OCI-LY1 (cell line): ENCODE results near the gene C2CD3.

Experiments
- H2AFZ ChIP-seq: fragments of 200-600 bp; sonication (generic), shearing (Covaris generic); 2 replicates; pipeline ENCODE4 v1.6.0; 2014; ENCODE audit warnings: antibody characterized with exemption, mild to moderate bottlenecking, low read length
- H3F3A ChIP-seq: fragments of 200-600 bp; sonication (generic), shearing (Covaris generic); 2 replicates; pipeline ENCODE4 v1.6.0; 2014; ENCODE audit warnings: mild to moderate bottlenecking, antibody characterized with exemption, low read length, moderate library complexity; ENCODE audit not compliant: insufficient read depth
- H3K27ac ChIP-seq: fragments of 200-600 bp; sonication (generic); 2 replicates; pipeline ENCODE4 v1.5.1; 2014; ENCODE audit warnings: low read length, mixed run types, mild to moderate bottlenecking, low read depth; ENCODE audit not compliant: poor library complexity, severe bottlenecking
- H3K27me3 ChIP-seq: fragments of 200-600 bp; sonication (generic); 2 replicates; pipeline ENCODE4 v1.6.0; 2014; ENCODE audit warnings: antibody characterized with exemption, mild to moderate bottlenecking, low read length, moderate library complexity; ENCODE audit not compliant: insufficient read depth
- H3K36me3 ChIP-seq: fragments of 200-600 bp; sonication (generic); 2 replicates; pipeline ENCODE4 v1.6.1; 2014; ENCODE audit warnings: mild to moderate bottlenecking, antibody characterized with exemption, low read length, moderate library complexity, mixed read lengths; ENCODE audit not compliant: insufficient read depth
- H3K4me1 ChIP-seq: fragments of 200-600 bp; sonication (generic); 2 replicates; pipeline ENCODE4 v1.5.1; 2014; ENCODE audit warnings: mild to moderate bottlenecking, low read length, moderate library complexity; ENCODE audit not compliant: insufficient read depth, severe bottlenecking
- H3K4me2 ChIP-seq: fragments of 200-600 bp; sonication (generic), shearing (Covaris generic); 2 replicates; pipeline ENCODE4 v1.6.1; 2014; ENCODE audit warnings: low read length
- H3K4me3 ChIP-seq: fragments of 200-600 bp; sonication (generic); 2 replicates; pipeline ENCODE4 v1.5.1; 2014; ENCODE audit warnings: low read length, low read depth, mild to moderate bottlenecking, mixed read lengths; ENCODE audit not compliant: poor library complexity, severe bottlenecking
- H3K79me2 ChIP-seq: fragments of 200-600 bp; shearing (Covaris generic); 2 replicates; pipeline ENCODE4 v1.6.1; 2016; ENCODE audit warnings: mixed run types, low read length, mixed read lengths; ENCODE audit not compliant: insufficient read depth
- H3K9ac ChIP-seq: fragments of 200-600 bp; sonication (generic), shearing (Covaris generic); 2 replicates; pipeline ENCODE4 v1.6.1; 2014; ENCODE audit warnings: mild to moderate bottlenecking, low read length, mixed read lengths
- H3K9me2 ChIP-seq: fragments of 200-600 bp; sonication (generic), shearing (Covaris generic); 2 replicates; pipeline ENCODE4 v1.6.1; 2014; ENCODE audit warnings: low read depth, mild to moderate bottlenecking, low read length, mixed read lengths
- H3K9me3 ChIP-seq: fragments of 200-600 bp; shearing (Covaris generic); 2 replicates; pipeline ENCODE4 v1.6.1; 2014; ENCODE audit warnings: low read length, mixed read lengths
- H4K20me1 ChIP-seq: fragments of 200-600 bp; sonication (generic), shearing (Covaris generic); 2 replicates; pipeline ENCODE4 v1.6.0; 2016; ENCODE audit warnings: mild to moderate bottlenecking, low read length; ENCODE audit not compliant: insufficient read depth
- CTCF ChIP-seq: fragments of 200-600 bp; sonication (generic), shearing (Covaris generic); IDR thresholded peaks from 2 replicates; pipeline ENCODE4 v1.5.1; 2017; ENCODE audit warnings: mild to moderate bottlenecking, antibody characterized with exemption, low read length, moderate library complexity, mixed read lengths
- EZH2 ChIP-seq: fragments of 200-600 bp; sonication (generic), shearing (Covaris generic); IDR thresholded peaks from 2 replicates; pipeline ENCODE4 v1.8.0; 2017; ENCODE audit warnings: borderline replicate concordance, mixed run types, mild to moderate bottlenecking, antibody characterized with exemption, low read length, moderate library complexity, mixed read lengths

Gene C2CD3

DNA sequence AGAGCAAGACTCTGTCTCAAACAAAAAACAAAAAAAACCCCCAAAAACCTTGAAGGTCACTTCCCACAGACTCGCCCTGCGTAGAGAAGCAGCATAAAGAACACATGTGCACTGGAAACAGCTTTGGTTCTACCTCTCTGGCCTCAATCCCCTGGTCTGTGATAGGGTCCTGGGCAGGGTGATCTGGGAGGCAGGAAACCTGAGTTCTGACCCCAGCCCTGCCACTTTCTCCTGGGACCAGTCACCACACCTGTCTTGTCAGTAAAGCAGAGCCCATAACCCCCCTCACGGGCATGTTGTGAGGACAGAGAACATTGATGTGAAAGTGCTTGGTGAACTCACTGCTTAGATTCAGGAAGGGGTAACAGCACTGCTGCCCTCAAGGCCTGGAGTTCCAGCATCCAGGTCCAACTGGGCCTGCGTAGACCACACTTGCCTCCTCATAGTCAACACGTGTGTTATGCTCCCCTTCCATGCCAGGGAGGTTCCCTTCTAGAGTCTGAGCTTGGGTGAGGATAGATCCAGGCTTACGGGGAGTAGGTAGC, 199.6 kb downstream of the C2CD3 start:
- H3K4me2 ChIP-seq = no peak overlapping the region
- no peak for TF ChIP-seq EZH2
- TF ChIP-seq CTCF = no peak
- H3K27me3 ChIP-seq = no peaks in the 10 kb centered on the region
- H3K27ac ChIP-seq = peak overlapping the region; percentile 76
- peaks cover 35% of the 10 kb centered on the region for H3K36me3 ChIP-seq
- no peaks in the 10 kb centered on the region; the same call in 1 of the 2 replicates for H3F3A ChIP-seq
- H3K9me3 ChIP-seq = no peaks in the 10 kb centered on the region
- H3K4me3 ChIP-seq = no peak overlapping the region
- no peak overlapping the region; the same call in 1 of the 2 replicates for H3K9ac ChIP-seq
- H3K9me2 ChIP-seq = no peaks in the 10 kb centered on the region
- H3K4me1 ChIP-seq = peaks cover 55% of the 10 kb centered on the region
- H2AFZ ChIP-seq = no peak overlapping the region
- no peaks in the 10 kb centered on the region for H3K79me2 ChIP-seq
- H4K20me1 ChIP-seq = no peaks in the 10 kb centered on the region

GRCh38 chr11:73969991-73970800, 200.6 kb downstream of the C2CD3 start:
- Histone ChIP-seq H3K9ac (no peak overlapping the region), H3K4me2 (no peak overlapping the region), H3F3A (no peaks in the 10 kb centered on the region; the same call in 1 of the 2 replicates), H3K4me3 (no peak overlapping the region), H2AFZ (no peak overlapping the region), H3K4me1 (peaks cover 51% of the 10 kb centered on the region), H3K9me2 (no peaks in the 10 kb centered on the region), H4K20me1 (no peaks in the 10 kb centered on the region), H3K27ac (peak overlapping the region; percentile 76), H3K36me3 (peaks cover 25% of the 10 kb centered on the region), H3K79me2 (no peaks in the 10 kb centered on the region), H3K9me3 (no peaks in the 10 kb centered on the region), H3K27me3 (no peaks in the 10 kb centered on the region)
- TF ChIP-seq EZH2 = no peak
- TF ChIP-seq CTCF = no peak

DNA sequence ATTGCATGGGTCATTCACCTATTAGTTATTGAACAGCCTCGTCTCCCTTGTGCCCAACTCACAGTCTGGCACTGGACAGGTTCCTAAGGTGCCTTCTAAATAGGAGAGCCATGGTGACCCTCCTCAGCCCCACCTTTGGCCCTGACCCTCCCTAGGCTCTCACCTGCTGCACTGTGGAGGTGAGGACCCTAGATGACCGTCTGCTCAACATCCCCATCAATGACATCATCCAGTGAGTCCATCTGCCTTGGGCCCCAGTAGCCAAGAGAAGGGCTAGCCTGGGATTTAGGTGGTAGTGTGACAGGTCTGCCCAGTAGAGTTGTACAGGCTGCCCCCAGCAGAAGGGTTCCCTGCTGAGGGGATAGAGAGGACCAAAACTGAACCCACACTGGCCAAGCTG, 201.7 kb downstream of the C2CD3 start:
- Histone ChIP-seq H3K9me2 (no peaks in the 10 kb centered on the region), H3K9me3 (no peaks in the 10 kb centered on the region), H3K36me3 (peaks cover 14% of the 10 kb centered on the region), H3F3A (no peaks in the 10 kb centered on the region; the same call in 1 of the 2 replicates), H3K9ac (no peak overlapping the region), H3K27ac (no peak overlapping the region), H3K79me2 (no peaks in the 10 kb centered on the region), H2AFZ (no peak overlapping the region), H3K4me1 (peaks cover 43% of the 10 kb centered on the region), H3K4me3 (no peak overlapping the region), H4K20me1 (no peaks in the 10 kb centered on the region), H3K27me3 (no peaks in the 10 kb centered on the region), H3K4me2 (no peak overlapping the region)
- TF ChIP-seq EZH2 (no peak), CTCF (no peak)
